Measurements from ENCODE around the gene DUXB. TPM values are rescaled to one million over a fixed set of nuclear protein-coding genes. Genes with fewer than 3 reads are reported as not detected.

DUXB gene
- total RNA-seq (2014; rRNA removed; shearing (Covaris generic)) = not detected in 2 replicates

GRCh38 chr16:75701361-75701760 lies at the start of gene DUXB:
TSS of gene DUXB (minus strand) at chr16:75701461. CDS start at chr16:75701418, 43 bp downstream.
- H3K4me3 ChIP-seq (ENCODE audit: insufficient read depth, low read depth, low read length) = no peak within 1 kb of the TSS
- no peaks in the 10 kb centered on the region for H3K36me3 ChIP-seq (replicated peaks; ENCODE audit: control insufficient read depth, insufficient read depth, low read length)
- no peak for DNase-seq
- no peaks in the 10 kb centered on the region for H3K27me3 ChIP-seq (ENCODE audit: control insufficient read depth, insufficient read depth, low read length)

GRCh38 chr16:75750528-75750927 lies 49.3 kb upstream of the DUXB start:
- H3K4me3 ChIP-seq (ENCODE audit: insufficient read depth, low read depth, low read length) = no peak overlapping the region
- no peak for DNase-seq
- H3K36me3 ChIP-seq (replicated peaks; ENCODE audit: control insufficient read depth, insufficient read depth, low read length) = no peaks in the 10 kb centered on the region

GRCh38 chr16:75746359-75746758 lies 45.1 kb upstream of the DUXB start:
- no peaks in the 10 kb centered on the region for H3K36me3 ChIP-seq (replicated peaks; ENCODE audit: control insufficient read depth, insufficient read depth, low read length)
- no peak for DNase-seq
- no peak overlapping the region for H3K4me3 ChIP-seq (ENCODE audit: insufficient read depth, low read depth, low read length)
- no peaks in the 10 kb centered on the region for H3K27me3 ChIP-seq (ENCODE audit: control insufficient read depth, insufficient read depth, low read length)

More at GRCh38 chr16:75750528-75750927, 49.3 kb upstream of the DUXB start:
- H3K27me3 ChIP-seq (ENCODE audit: control insufficient read depth, insufficient read depth, low read length) = no peaks in the 10 kb centered on the region; the same call in 1 of the 2 replicates

- no peak overlapping the region for H3K4me3 ChIP-seq (ENCODE audit: insufficient read depth, low read depth, low read length)
- no peaks in the 10 kb centered on the region for H3K27me3 ChIP-seq (ENCODE audit: control insufficient read depth, insufficient read depth, low read length)
- DNase-seq = no peak
- H3K36me3 ChIP-seq (replicated peaks; ENCODE audit: control insufficient read depth, insufficient read depth, low read length) = no peaks in the 10 kb centered on the region
These were observed 44.6 kb upstream of the DUXB start for GRCh38 chr16:75745823-75746222.

DNA sequence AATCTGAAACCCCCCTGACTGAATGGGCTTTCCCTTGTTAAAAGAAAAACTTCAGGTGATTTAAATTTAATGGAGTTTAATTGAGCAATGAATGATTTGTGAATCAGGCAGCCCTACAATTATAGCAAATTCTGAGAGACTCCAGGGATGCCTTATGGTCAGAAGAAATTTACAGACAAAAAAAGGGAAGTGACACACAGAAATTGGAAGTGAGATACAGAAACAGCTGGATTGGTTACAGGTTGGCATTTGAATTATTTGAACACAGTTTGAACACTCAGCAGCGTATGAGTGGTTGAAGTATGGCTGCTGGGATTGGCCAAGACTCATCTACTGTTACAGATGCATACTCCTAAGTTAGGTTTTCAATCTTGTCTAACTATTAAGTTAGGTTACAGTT lies 44.0 kb upstream of the DUXB start:
- no peaks in the 10 kb centered on the region for H3K27me3 ChIP-seq (ENCODE audit: control insufficient read depth, insufficient read depth, low read length)
- DNase-seq = no peak

DNA sequence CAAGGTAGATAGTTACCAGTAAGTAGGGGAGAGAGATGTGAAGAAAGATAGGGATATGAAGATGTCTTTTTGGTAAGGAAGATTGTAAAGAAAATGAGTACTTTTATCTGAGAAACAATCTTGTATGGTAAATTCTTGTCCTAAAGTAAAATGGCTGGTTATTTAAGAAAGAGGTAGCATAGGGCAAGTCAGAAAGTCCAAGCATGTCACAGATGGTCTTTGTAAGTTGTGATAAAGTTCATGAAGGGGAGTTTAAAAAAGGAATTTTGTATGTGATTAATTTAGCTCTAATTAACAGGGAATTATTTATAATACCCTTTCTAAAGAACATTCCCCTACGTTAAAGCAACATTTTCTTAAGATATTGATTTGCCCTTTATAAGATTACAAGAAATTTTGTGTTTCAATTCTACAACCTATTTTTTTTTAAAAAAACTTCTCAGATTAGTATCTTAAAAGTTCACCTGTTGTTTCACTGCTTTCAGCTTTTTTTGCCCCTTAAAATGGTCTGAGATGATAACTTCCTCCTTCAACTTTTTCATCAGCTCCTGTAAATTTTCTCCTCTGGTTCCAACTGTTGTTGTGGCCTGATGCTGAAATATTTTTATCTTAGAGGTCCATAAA lies 41.3 kb upstream of the DUXB start:
- Histone ChIP-seq H3K36me3 (replicated peaks; ENCODE audit: control insufficient read depth, insufficient read depth, low read length) (no peaks in the 10 kb centered on the region), H3K27me3 (ENCODE audit: control insufficient read depth, insufficient read depth, low read length) (no peaks in the 10 kb centered on the region), H3K4me3 (ENCODE audit: insufficient read depth, low read depth, low read length) (no peak overlapping the region)
- DNase-seq = no peak

More for the DNA sequence above, 44.0 kb upstream of the DUXB start:
- Histone ChIP-seq H3K36me3 (replicated peaks; ENCODE audit: control insufficient read depth, insufficient read depth, low read length) (no peaks in the 10 kb centered on the region), H3K4me3 (ENCODE audit: insufficient read depth, low read depth, low read length) (no peak overlapping the region)

GRCh38 chr16:75733305-75734211 lies 32.3 kb upstream of the DUXB start:
- H3K27me3 ChIP-seq (ENCODE audit: control insufficient read depth, insufficient read depth, low read length) = no peaks in the 10 kb centered on the region
- H3K4me3 ChIP-seq (ENCODE audit: insufficient read depth, low read depth, low read length) = no peak overlapping the region
- no peak for DNase-seq
- no peaks in the 10 kb centered on the region for H3K36me3 ChIP-seq (replicated peaks; ENCODE audit: control insufficient read depth, insufficient read depth, low read length)

GRCh38 chr16:75732871-75733270 lies 31.6 kb upstream of the DUXB start:
- no peaks in the 10 kb centered on the region for H3K27me3 ChIP-seq (ENCODE audit: control insufficient read depth, insufficient read depth, low read length)
- H3K4me3 ChIP-seq (ENCODE audit: insufficient read depth, low read depth, low read length) = no peak overlapping the region
- no peaks in the 10 kb centered on the region for H3K36me3 ChIP-seq (replicated peaks; ENCODE audit: control insufficient read depth, insufficient read depth, low read length)
- DNase-seq = no peak

DNA sequence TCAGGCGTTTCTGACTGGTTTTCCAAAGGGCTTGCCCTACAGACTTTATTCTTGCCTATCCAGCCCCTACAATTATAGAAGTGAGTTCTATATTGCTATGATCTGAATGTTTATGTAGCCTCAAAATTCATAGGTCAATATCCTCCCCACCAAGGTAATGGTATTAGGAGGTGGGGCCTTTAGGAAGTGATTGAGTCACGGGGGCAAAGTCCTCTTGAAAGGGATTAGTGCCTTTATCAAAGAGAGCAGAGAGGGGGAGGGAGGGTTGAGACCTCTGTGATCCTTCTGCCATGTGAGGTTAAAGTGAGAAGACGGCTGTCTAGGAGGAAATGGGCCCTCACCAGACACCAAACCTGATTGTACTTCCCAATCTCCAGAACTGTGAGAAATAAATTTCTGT lies 26.0 kb upstream of the DUXB start:
- Histone ChIP-seq H3K4me3 (ENCODE audit: insufficient read depth, low read depth, low read length) (no peak overlapping the region), H3K27me3 (ENCODE audit: control insufficient read depth, insufficient read depth, low read length) (no peaks in the 10 kb centered on the region), H3K36me3 (replicated peaks; ENCODE audit: control insufficient read depth, insufficient read depth, low read length) (no peaks in the 10 kb centered on the region)
- no peak for DNase-seq

DNA sequence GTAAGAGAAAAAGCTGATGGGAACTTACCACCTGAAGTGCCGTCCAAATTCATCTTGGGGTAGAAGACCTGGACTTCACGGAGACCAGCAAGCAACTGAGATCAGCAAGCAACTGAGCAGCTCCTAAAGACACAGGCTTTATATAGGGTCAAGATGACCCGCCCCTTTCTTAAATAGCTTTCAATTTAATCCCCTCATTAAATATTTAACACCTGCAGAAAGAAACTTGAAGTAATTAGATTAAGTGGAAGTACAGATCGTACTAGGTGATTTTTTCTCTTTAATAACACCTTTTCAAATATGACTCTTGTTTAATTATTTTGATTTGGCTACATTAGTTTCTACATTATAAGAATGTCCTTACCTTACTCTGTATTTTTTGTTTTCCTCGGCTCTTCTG lies 25.1 kb upstream of the DUXB start, which contains the start of gene CPHXL:
TSS of gene CPHXL (minus strand) at position 101 of the 400 bp plus-strand sequence. CDS start at position 53, 48 bp downstream.
- H3K36me3 ChIP-seq (replicated peaks; ENCODE audit: control insufficient read depth, insufficient read depth, low read length) = no peaks in the 10 kb centered on the region
- H3K4me3 ChIP-seq (ENCODE audit: insufficient read depth, low read depth, low read length) = no peak within 1 kb of the TSS
- H3K27me3 ChIP-seq (ENCODE audit: control insufficient read depth, insufficient read depth, low read length) = no peaks in the 10 kb centered on the region
- no peak for DNase-seq

DNA sequence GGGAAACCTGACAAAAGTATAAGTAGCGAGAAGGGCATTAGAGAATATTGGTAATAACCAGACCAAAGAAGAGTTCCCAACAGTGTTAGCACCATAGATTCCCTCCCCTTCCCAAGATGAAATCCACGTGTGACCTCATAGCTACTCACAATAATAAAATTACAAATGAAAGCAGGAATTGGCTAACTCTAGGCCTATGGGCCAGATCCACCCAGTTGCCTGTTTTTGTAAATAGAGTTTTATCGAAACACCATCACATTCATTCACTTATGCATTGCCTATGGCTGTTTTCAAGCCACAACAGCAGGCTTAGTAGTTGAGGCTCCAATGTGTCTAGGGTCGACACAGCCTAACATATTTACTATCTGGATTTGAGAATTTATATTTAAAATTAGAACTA lies 17.2 kb upstream of the DUXB start:
- DNase-seq = no peak
- Histone ChIP-seq H3K4me3 (ENCODE audit: insufficient read depth, low read depth, low read length) (no peak overlapping the region), H3K27me3 (ENCODE audit: control insufficient read depth, insufficient read depth, low read length) (no peaks in the 10 kb centered on the region), H3K36me3 (replicated peaks; ENCODE audit: control insufficient read depth, insufficient read depth, low read length) (no peaks in the 10 kb centered on the region)

DNA sequence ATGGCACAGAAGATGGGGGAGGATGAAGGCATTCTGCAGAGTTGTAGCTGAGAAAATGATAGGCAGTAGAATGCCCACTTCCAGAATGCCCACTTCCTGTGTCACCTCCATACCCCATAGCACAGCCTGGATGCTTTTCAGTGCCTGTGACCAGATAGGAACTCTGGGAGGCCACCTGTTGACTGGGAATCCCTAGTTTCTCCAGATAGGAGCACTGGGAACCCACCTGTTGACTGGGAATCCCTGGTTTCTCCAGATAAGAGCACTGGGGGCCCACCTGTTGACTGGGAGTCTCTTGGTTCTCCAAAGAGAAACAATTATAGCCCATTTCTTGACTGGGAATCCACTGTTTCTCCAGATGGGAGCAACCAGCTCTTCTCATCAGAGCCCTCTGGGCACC lies 13.4 kb upstream of the DUXB start:
- Histone ChIP-seq H3K4me3 (ENCODE audit: insufficient read depth, low read depth, low read length) (no peak overlapping the region), H3K27me3 (ENCODE audit: control insufficient read depth, insufficient read depth, low read length) (no peaks in the 10 kb centered on the region), H3K36me3 (replicated peaks; ENCODE audit: control insufficient read depth, insufficient read depth, low read length) (no peaks in the 10 kb centered on the region)
- no peak for DNase-seq

DNA sequence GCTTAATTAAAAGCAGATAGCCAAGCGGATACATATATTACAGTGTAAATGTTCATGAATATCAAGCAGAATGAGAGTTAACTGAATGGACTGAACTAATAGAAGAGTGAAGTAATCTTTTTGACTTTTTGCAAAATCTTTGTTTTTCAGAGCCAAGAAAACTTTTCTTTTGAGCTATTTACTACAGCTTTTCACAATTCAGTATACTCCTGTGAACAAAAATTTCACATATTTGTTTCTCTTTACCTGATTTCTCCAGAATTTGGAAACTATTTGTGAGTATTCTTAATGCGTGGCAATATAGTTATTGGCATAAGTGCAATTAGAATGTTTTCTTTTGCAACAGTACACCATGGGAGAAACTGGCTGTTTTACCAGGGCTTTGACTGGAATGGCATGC lies 9.1 kb upstream of the DUXB start:
- Histone ChIP-seq H3K27me3 (ENCODE audit: control insufficient read depth, insufficient read depth, low read length) (no peaks in the 10 kb centered on the region), H3K4me3 (ENCODE audit: insufficient read depth, low read depth, low read length) (no peak overlapping the region), H3K36me3 (replicated peaks; ENCODE audit: control insufficient read depth, insufficient read depth, low read length) (no peaks in the 10 kb centered on the region)
- DNase-seq = no peak

DNA sequence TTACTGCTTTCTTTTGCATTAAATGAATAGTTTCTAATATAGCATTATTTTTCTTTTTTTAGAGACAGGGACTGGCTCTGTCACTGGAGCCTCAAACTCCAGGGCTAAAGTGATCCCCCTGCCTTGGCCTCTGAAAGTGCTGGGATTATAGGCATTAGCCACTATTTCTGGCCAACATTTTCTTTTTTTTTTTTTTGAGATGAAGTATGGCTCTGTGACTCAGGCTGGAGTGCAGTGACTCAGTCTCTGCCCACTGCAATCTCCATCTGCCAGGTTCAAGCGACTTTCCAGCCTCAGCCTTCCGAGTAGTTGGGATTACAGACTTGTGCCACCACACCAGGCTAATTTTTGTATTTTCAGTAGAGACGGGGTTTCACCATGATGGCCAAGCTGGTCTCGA lies 2.0 kb upstream of the DUXB start:
- no peak overlapping the region for H3K4me3 ChIP-seq (ENCODE audit: insufficient read depth, low read depth, low read length)
- H3K27me3 ChIP-seq (ENCODE audit: control insufficient read depth, insufficient read depth, low read length) = no peaks in the 10 kb centered on the region
- DNase-seq = no peak
- H3K36me3 ChIP-seq (replicated peaks; ENCODE audit: control insufficient read depth, insufficient read depth, low read length) = no peaks in the 10 kb centered on the region

DNA sequence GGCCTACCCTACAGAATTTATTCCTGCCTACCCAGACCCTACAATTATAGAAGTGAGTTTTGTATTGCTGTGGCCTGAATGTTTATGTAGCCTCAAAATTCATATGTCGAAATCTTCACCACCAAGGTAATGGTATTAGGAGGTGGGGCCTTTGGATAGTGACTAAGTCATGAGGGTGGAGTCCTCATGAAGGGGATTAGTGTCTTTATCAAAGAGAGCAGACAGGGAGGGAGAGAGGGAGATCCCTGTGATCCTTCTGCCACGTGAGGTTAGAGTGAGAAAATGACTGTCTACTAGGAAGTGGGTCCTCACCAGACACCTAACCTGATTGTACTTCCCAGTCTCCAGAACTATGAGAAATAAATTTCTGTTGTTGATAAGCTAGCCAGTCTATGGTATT lies 981 bp upstream of the DUXB start:
- Histone ChIP-seq H3K36me3 (replicated peaks; ENCODE audit: control insufficient read depth, insufficient read depth, low read length) (no peaks in the 10 kb centered on the region), H3K4me3 (ENCODE audit: insufficient read depth, low read depth, low read length) (no peak overlapping the region), H3K27me3 (ENCODE audit: control insufficient read depth, insufficient read depth, low read length) (no peaks in the 10 kb centered on the region)
- DNase-seq = no peak
